Globus pallidus (tissue), 1 donor: Measurements from ENCODE around the gene FAM204A.

ENCODE experiments used
- DNase-seq: peaks from one replicate; pipeline ENCODE4 v3.0.0-alpha.2; 2015; ENCODE audit warnings: low spot score

Gene FAM204A

DNA sequence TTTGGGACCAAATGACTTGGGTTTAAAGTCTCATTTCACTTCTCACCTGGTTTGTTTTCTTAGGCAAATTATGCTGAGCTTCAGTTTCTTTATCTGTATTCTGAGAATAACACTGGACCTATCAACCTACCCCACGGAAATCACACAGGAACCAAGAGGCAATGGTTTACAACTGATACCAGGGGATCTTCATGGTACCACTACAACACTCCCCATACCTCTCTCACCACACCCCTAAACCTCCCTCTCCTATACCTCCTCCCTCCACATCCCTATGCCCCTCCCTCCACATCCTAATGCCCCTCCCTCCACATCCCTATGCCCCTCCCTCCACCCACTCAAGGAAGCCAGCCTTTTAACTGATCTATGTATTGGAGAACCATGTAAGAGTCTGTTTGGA is 9.9 kb downstream of the FAM204A start:
- no peak for DNase-seq

- no peak for DNase-seq
Measured at GRCh38 chr10:118330295-118331076, 11.6 kb downstream of the FAM204A start.

DNA sequence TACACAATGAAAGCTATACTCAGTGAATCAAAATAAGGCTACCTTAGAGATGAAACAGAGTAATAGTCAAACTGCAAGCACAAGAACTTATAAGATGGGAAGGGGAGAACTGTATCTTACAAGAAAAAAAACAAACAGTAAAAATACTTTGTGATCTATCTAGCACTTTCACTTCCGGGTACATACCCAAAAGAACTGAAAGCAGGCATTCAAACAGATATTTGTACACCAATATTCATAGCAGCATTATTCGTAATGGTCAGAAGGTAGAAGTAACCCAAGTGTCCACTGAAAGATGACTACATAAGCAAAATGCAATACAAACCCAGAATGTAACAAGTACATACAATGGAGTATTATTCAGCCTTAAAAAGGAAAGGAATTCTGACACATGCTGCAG is 18.0 kb downstream of the FAM204A start:
- DNase-seq, result no peak

DNA sequence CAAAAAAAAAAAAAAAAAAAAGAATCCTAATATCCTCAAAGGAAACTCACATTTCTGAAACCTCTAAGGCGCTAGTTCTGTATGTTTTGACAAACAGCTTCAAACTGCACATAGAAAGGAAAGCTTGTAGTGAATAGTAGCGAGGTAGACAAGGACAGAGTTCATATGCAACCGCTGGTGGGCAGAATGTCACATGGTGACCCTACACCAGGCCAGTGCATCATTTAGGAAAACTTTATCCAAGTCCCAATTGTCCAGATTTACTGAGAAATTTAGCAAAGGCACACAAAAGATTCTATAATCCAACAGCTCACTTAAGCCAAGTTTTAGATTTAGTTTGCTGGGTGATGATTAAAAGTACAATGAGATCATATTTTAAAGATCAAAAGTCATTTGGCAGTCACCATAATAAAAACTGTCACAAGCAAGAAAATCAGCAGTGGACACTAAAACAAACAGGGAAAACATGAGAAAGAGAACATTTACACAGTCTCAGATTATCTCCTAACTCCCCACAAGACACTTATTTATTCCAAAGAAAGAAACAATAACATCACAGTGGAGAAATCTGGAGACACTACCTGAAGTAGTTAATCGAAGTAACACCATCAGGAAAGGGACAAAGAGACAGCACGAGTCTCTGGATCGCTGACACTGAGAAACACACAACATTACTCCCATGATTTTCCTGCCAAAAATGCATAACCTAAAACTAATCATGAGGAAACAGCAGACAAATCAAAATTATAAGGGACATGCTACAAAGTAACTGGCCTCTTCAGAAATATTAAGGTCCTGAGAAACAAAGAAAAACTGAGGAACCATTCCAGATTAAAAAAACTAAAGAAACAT is 20.2 kb downstream of the FAM204A start:
- DNase-seq, result no peak

DNA sequence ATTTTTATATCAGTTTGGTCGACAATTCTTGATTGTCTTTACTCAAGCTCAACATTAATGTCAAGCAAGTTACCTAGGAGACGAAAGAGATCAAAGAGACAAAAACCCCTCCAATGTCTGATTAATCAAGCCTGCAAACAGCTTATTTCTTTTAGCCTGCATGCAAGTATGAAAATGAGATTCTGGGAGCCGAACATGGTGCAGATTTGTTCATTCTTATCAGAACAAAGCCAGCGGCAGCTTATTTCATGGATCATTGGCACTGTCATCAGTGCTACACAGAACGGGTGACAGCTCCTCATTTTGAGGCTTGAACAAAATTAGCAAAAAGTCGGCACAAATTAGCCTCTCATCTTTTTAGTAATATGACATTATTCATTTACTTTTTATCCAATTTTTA is 26.5 kb downstream of the FAM204A start:
- DNase-seq, result no peak

- DNase-seq, result no peak
Measured at GRCh38 chr10:118314882-118315281, 27.2 kb downstream of the FAM204A start.

- no peak for DNase-seq
Measured at GRCh38 chr10:118311505-118311904, 30.6 kb downstream of the FAM204A start.

DNA sequence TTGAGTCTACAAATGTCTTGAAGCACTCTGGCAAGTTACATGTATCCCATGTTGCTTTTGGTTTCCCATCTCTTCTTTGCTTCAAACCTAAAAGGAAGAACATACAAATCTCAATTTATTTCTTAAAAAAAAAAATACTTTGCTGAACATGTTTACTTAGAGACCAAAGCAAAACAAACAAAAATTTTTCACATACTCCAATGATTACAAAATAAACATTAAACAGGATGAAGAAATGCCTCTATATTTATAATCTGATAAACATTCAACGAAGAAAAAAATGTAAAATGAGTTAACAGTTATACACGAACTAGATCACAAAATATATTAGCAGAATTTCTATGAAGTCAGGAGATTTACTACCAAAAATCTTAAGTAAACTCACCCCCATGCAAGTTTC is 31.3 kb downstream of the FAM204A start:
- no peak for DNase-seq

DNA sequence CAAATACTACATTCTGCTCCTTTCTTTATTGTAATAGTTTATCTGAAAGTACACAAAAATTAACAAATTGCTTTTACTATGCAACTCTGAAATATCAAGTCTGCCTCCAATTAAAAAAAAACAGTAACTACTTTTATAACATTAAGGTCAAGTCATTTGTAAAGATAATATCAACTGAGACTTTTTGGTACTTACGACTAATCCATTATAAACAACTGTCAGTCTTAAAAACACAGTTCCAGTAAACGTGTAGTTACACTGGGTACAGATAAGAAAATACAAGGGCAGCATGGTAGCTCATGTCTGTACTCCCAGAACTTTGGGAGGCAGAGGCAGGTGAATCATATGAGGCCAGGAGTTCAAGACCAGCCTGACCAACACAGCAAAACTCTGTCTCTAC is 32.2 kb downstream of the FAM204A start:
- no peak for DNase-seq

- DNase-seq, result no peak
Measured at GRCh38 chr10:118308664-118309063, 33.5 kb downstream of the FAM204A start.

DNA sequence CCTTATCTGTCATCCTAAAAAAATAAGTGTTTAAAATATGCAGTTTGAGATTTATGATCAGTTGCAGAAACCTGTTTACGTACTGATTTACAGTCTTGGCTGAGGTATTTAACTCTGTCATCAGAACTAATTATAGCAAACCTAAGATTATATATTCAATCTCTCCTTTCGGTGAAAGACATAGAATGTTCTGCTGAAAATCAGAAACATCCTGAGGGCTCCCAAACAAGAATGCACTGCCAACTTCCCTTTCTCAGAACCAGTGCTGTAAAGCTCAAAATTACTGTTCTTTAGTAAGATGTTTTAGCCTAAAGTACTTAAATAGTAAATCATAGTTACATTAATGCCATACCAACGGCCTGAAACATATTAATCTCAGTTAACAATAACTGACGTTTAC is 34.3 kb downstream of the FAM204A start:
- DNase-seq, result no peak

DNA sequence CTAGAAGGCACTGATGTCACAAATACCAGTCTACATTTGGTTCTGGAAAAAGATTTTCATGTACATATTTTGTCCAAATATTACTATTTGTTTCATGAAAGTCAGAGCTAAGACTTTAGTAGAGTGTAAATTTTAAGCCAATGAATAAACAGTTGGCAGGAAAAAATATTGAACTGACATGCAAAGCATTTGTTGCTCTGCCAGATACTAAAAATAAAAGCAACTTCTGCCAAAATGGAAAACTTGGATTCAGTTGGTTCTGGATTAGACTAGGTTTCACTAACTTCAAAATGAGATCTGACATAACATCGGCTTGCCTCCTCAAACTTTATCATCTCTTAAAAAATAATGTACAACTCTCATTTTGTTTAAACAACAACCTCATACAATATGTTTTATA is 34.9 kb downstream of the FAM204A start:
- DNase-seq, result peak; percentile 30

GRCh38 chr10:118305730-118306129 is 36.4 kb downstream of the FAM204A start:
- DNase-seq, result no peak

DNA sequence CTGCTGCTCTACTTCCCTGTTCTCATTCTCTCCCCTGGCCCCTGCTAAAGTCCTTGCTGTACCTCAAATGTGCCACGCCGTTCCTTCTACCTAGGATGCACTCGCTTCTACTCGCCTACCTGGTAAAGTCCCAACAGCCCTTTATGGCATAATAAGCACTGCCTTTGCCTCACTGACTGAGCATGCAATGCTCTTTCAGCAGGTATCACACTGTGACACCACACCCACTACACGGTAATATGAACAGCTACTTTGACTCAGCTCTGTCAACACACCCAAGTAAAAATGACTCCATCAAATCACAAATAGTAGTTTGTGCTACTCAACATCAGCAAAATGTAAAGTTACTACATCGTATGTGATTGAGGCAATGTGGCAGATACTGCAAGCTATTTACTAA is 37.6 kb downstream of the FAM204A start:
- no peak for DNase-seq

DNA sequence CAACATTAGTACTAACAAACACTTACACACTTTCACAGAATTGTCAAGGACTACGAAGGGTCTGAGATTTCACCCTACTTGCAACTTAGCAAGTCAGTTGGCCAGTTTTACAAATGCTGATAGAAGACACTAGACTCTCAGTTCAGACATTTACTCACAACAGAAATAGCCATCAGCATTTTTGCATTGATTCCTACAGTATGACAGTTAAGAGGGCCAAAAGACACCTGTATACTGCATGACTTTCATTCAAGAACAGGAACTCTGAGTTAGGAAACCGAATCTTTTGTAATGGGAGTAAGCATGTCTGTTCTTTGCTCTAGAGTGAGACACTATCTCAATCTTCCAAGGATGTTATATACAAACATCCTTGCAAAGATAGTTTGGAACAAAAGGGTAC is 40.9 kb downstream of the FAM204A start:
- no peak for DNase-seq

- DNase-seq, result no peak
Measured at GRCh38 chr10:118300320-118300719, 41.8 kb downstream of the FAM204A start.

DNA sequence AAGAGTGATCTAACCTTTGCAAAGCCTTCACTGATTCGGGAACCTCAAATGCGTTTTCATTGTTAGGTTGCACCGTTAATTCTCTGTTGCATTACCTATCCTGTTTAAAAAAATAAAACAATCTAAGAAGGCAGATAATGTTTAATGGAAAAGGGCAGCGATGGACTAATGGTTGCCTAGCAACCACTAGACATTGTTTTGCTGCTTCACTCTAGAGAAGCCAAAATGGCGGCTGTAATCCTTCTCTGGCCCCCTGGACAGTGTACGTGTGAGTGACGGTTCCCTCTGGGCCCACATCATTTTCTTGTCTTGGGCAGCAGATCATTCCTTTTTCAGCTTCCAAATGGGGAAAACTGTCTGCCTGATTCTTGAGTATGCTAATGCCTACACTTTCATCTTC is 43.3 kb downstream of the FAM204A start:
- DNase-seq, result no peak

GRCh38 chr10:118291122-118291521 is 51.0 kb downstream of the FAM204A start:
- no peak for DNase-seq

GRCh38 chr10:118290471-118290995 is 51.6 kb downstream of the FAM204A start:
- no peak for DNase-seq

DNA sequence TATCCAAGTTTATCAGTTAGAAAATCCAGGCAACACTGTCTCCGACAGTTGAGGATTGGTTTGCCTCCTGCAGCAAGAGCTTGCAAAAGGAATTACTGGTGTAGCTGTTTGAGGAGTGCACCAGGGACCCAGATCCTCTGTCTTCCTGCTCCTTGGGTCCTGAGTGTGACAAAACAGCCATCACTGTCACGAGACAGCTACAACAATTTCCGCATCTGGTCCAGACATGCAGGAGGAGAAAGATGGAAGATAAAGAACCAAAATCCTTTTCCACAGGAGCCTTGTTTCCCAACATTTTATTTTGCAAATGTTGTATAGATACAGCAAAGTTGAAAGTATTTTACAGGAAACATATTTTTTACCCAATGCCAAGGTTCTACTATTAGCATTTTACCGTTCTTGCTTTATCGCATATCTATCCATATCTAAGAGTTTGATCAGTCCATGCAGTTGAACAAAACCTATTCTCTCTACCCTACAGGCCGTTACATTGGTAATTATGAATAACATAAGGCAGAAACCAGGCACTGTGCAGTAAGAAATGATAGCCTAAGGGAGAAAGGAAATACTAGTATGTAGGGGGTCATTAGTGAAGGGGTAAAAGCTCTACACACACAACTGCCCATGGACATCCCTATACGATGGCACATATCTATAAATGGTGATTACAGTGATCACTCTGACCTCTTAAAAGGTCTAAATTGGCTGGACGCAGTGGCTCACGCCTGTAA is 54.9 kb downstream of the FAM204A start:
- no peak for DNase-seq

DNA sequence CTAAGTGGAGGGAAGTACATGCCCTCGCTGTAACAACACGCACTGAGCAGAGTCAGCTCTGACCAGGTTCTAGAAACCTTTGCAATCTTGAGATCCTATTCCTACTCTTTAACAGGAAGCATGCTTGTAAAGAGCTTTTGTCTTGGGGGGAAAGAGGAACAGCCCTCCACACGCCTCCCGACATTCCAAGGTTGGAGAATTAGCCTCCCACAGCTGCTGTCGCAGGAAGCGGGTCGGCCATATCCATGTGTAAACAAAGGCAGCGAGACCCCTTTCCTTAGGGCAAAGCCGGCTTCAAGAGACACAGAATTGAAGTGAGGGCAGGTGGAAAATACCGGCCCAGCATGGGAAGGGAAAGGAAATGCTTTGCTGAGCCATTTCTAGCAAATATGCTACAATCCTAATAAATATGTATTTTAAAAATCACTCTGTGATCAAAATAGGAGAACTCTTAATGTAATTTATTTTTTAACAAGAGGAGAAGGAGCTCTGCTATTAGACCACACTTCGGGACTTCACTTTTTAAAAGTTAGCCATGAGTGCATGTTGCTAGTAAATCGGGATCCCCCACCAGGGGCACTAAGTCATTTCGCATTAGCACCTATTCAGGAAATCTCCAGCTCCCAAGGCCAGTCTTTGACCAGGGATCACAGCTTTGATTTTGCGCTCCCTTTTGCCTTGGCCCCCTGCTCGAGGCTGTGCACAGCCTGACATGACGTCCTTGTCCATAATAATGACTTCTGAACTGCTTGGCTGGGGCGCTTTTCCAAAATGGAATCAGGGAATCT is 55.9 kb downstream of the FAM204A start:
- DNase-seq, result no peak

GRCh38 chr10:118282670-118283069 is 59.5 kb downstream of the FAM204A start:
- no peak for DNase-seq
